NT2/D1 (cell line): ENCODE results near the gene YRDC.

Experiments used
- YY1 ChIP-seq: IDR thresholded peaks from 2 replicates; pipeline ENCODE4 v1.6.1; 2011; ENCODE audit not compliant: insufficient read length, insufficient read depth
- ZNF274 ChIP-seq: IDR thresholded peaks from 2 replicates; pipeline ENCODE4 v1.6.1; 2011; ENCODE audit warnings: mild to moderate bottlenecking, low read depth, low read length

DNA sequence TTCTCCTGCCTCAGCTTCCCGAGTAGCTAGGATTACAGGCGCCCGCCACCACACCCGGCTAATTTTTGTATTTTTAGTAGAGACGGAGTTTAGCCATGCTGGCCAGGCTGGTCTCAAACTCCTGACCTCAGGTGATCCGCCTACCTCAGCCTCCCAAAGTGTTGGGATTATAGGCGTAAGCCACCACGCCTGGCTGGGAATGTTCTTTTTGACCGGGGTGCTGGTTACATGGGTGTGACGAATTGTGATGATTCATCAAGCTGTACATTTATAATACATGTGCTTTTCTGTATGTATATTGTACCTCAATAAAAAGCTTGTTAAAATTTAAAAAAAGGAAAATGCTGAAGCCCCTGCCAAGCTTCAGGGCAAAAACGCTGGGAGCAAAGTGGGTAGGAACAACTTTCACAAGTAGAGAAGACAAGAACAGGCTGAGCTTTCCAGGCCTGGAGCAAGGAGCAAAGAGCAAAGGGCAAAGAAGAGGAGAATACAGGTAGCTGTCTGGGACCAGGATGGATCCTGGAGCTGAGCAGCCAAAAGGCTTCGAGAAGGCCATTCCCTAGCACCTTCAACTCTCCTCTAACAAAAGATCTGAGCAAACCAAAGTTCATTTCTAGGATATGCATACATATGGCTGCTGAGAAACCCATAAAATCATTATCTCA is 20.5 kb upstream of the YRDC start:
- TF ChIP-seq YY1 = no peak
- TF ChIP-seq ZNF274 = no peak
